Measurements from ENCODE around the gene RCE1.

- TF ChIP-seq CTCF (conservative IDR thresholded peaks at IDR 0.05; ENCODE audit: low read depth, low read length) (no peak), EZH2 (IDR thresholded peaks at IDR 0.05; ENCODE audit: borderline replicate concordance, low read depth, low read length, poor library complexity, severe bottlenecking) (no peak)
These were observed 26.9 kb downstream of the RCE1 start for GRCh38 chr11:66870131-66870530.

All from A673 (cell line).